Prostate gland (tissue), 2 donors: ENCODE results near the gene ACTN1. TPM values are rescaled to one million over a fixed set of nuclear protein-coding genes. Genes with fewer than 3 reads are reported as not detected.

Source experiments
- DNase-seq: peaks from one replicate; pipeline ENCODE4 v3.0.0-alpha.2; 2019; ENCODE audit warnings: low spot score
- H3K27ac ChIP-seq, 2 donors: fragments of 200-600 bp; sonication (generic); 2 replicates each; pipeline ENCODE4 v1.5.1; 2017 to 2019
- H3K27me3 ChIP-seq: fragments of 200-600 bp; sonication (generic); replicated peaks from 2 replicates; pipeline ENCODE4 v1.5.1; 2019; ENCODE audit not compliant: insufficient read depth
- H3K36me3 ChIP-seq, 2 donors: fragments of 200-600 bp; sonication (generic); 1 replicate in 1 of 2; 2 replicates in 1 of 2; pipeline versions ENCODE4 v1.5.1 to v1.8.1; 2017 to 2019
- H3K4me1 ChIP-seq: fragments of 200-600 bp; sonication (generic); replicated peaks from 2 replicates; pipeline ENCODE4 v1.5.1; 2019
- H3K4me3 ChIP-seq, 2 donors: fragments of 200-600 bp; sonication (generic); 2 replicates each; pipeline ENCODE4 v1.5.1; 2017 to 2019
- H3K9me3 ChIP-seq: fragments of 200-600 bp; sonication (generic); 2 replicates; pipeline ENCODE4 v1.5.1; 2017
- POLR2A ChIP-seq: fragments of 450-650 bp; IDR thresholded peaks from one replicate; pipeline ENCODE4 v1.6.1; 2016; ENCODE audit warnings: antibody characterized with exemption, mild to moderate bottlenecking
- POLR2AphosphoS5 ChIP-seq: sonication (generic); formaldehyde crosslinking; IDR thresholded peaks from one replicate; pipeline ENCODE4 v1.6.1; 2017; ENCODE audit warnings: antibody characterized with exemption
- WGBS: methylation state at CpG from one replicate; pipeline ENCODE4 v1.1.5; 2018; 5-methylcytosine and 5-hydroxymethylcytosine counted together
- intact Hi-C: fragments of 100-400 bp; cut with DNase I; formaldehyde crosslinking; loops from one replicate; pipeline ENCODE4 v1.14.2; 2022
- total RNA-seq, 2 donors: library from RNA; depleted of rRNA; stranded (reverse); fragments of >200 nt; gene quantifications; one replicate each; pipeline ENCODE4 v1.1.0, GENCODE V29; 2016
- TF ChIP-seq, protein P1 (sequence below), 4 experiments: fragments of 200-600 bp in 2 of 4; fragments of 450-650 bp in 2 of 4; sonication (generic) in 2 of 4; IDR thresholded peaks; 1 replicate in 3 of 4; 2 replicates in 1 of 4; pipeline ENCODE4 v1.5.1; 2016 to 2019; ENCODE audit warnings: antibody characterized with exemption in 4 of 4, mild to moderate bottlenecking in 2 of 4, moderate library complexity in 2 of 4

ACTN1 gene
- total RNA-seq, 2 donors from 2014 or later, result 197 to 240 TPM

GRCh38 chr14:68928770-68929550, 50.1 kb downstream of the ACTN1 start:
- no peaks in the 10 kb centered on the region for H3K4me1 ChIP-seq
- peak overlapping the region; percentile 31 to 54 for H3K27ac ChIP-seq
- no peaks in the 10 kb centered on the region for H3K9me3 ChIP-seq
- no peak overlapping the region for H3K4me3 ChIP-seq
- H3K36me3 ChIP-seq, result no peaks in the 10 kb centered on the region
- intact Hi-C loops, result no loop called here
- no peaks in the 10 kb centered on the region for H3K27me3 ChIP-seq
- TF ChIP-seq POLR2AphosphoS5 (no peak), POLR2A (no peak)
- TF ChIP-seq, protein P1, sequence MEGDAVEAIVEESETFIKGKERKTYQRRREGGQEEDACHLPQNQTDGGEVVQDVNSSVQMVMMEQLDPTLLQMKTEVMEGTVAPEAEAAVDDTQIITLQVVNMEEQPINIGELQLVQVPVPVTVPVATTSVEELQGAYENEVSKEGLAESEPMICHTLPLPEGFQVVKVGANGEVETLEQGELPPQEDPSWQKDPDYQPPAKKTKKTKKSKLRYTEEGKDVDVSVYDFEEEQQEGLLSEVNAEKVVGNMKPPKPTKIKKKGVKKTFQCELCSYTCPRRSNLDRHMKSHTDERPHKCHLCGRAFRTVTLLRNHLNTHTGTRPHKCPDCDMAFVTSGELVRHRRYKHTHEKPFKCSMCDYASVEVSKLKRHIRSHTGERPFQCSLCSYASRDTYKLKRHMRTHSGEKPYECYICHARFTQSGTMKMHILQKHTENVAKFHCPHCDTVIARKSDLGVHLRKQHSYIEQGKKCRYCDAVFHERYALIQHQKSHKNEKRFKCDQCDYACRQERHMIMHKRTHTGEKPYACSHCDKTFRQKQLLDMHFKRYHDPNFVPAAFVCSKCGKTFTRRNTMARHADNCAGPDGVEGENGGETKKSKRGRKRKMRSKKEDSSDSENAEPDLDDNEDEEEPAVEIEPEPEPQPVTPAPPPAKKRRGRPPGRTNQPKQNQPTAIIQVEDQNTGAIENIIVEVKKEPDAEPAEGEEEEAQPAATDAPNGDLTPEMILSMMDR (IDR thresholded peaks at IDR 0.05), result no peak
- no peak for DNase-seq
- WGBS, result 71% methylated on average over 22 of the region's 22 CpGs

DNA sequence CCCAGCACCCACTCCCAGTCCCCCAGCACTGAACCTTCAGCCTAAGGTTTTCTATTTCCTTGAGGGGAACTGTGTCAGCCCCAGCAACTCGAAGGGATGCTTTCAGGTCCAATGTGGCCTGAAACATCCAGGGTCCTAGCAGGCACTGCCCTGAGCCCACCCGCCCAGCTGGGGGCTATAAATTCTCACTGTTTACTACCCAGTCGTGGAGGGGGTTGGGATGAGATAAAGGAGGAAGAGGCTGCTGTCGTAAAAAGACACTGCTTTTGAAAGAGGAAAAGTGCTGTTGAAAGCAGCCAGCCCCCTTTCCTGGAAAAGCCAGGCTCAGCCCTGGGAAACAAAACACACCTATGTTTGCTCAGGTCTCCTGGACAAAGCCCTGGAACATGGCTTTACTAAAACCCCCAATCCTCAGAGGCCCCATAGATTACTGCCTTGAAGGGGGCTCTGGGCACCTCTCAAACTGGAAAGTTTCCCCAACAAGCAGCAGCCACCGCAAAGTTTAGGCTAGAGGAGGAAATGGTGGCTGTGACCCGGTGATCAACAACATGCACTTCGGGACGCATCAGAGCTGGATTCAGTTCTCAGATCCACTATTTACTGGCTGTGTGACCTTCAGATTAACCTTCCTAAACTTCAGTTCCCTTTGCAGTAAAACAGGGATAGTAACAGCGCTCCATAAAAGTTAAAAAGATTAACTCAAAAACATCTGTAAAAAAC, 51.0 kb downstream of the ACTN1 start:
- no peaks in the 10 kb centered on the region for H3K9me3 ChIP-seq
- TF ChIP-seq, protein P1 (IDR thresholded peaks at IDR 0.05), result no peak
- TF ChIP-seq POLR2A, result no peak
- TF ChIP-seq POLR2AphosphoS5, result no peak
- no peak for DNase-seq
- whole genome bisulfite sequencing, result 35% methylated on average over 9 of the region's 9 CpGs
- H3K27ac ChIP-seq, result peak overlapping the region; percentile 31 to 54
- no peaks in the 10 kb centered on the region for H3K36me3 ChIP-seq
- intact Hi-C loops, result no loop called here
- H3K4me3 ChIP-seq, result no peak overlapping the region
- no peaks in the 10 kb centered on the region for H3K27me3 ChIP-seq
- no peaks in the 10 kb centered on the region for H3K4me1 ChIP-seq

DNA sequence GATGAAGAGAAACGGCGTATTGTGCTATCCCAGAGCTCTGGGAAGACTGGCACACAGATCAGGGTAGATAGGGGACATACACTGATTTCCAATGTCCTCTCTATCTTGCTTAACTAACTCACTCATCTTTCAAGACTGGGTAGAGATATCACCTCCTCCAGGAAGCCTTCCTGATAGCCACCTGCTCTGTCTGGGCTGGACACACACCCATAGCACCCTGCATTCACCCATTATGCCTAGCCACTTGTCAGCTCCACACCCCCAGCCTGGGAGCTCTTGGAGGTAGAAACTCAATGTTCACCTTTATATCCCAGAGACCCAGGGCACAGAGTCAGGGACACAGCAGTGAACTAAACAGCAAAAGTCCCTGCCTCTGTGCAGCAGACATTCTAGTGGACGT, 52.0 kb downstream of the ACTN1 start:
- TF ChIP-seq POLR2AphosphoS5 (no peak), POLR2A (no peak)
- TF ChIP-seq, protein P1 (IDR thresholded peaks at IDR 0.05), result no peak
- peak overlapping the region in 1 of 2 donors; percentile 31 for H3K27ac ChIP-seq

DNA sequence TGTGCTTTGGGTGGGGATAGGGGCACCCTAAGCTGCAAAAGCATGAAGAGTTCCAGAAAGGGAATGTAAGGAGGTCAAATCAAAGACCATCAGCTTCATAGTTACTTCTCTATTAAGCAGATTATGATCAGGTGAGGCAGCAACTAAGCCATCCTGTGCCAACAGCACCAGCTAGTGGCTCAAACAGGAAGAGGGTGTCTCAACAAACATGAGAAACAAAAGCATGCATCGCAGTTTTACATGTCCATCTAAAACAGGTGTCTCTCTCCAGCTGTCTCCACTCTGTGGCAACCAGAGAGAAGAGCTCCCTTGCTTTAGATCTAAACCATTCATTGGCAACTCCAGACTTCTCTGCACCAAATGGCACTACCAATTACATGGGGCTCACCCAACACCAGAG, 52.9 kb downstream of the ACTN1 start:
- Histone ChIP-seq H3K27ac (no peak overlapping the region), H3K36me3 (no peaks in the 10 kb centered on the region), H3K9me3 (no peaks in the 10 kb centered on the region), H3K27me3 (no peaks in the 10 kb centered on the region), H3K4me1 (no peaks in the 10 kb centered on the region), H3K4me3 (no peak overlapping the region)
- TF ChIP-seq POLR2A (no peak), POLR2AphosphoS5 (no peak)
- TF ChIP-seq, protein P1 (IDR thresholded peaks at IDR 0.05), result peak in 1 of 4 experiments; percentile 29
- 81% methylated on average over 1 of the region's 1 CpG for WGBS
- intact Hi-C loops, result no loop called here
- DNase-seq, result no peak

More for the DNA sequence above, 52.0 kb downstream of the ACTN1 start:
- Histone ChIP-seq H3K27me3 (no peaks in the 10 kb centered on the region), H3K4me1 (no peaks in the 10 kb centered on the region), H3K9me3 (no peaks in the 10 kb centered on the region), H3K4me3 (no peak overlapping the region), H3K36me3 (no peaks in the 10 kb centered on the region)
- intact Hi-C loops, result no loop called here
- DNase-seq, result no peak
- WGBS, result 72% methylated on average over 3 of the region's 3 CpGs
